Measurements from ENCODE around the gene MAP4K3. TPM values are rescaled to one million over a fixed set of nuclear protein-coding genes. Genes with fewer than 3 reads are reported as not detected.

MAP4K3 gene
- total RNA-seq, 1 experiment from 2014 or later: 48.4 TPM

GRCh38 chr2:39221459-39221858 is 215.6 kb downstream of the MAP4K3 start:
- DNase-seq: no peak
- Histone ChIP-seq H3K27me3 (ENCODE audit: control insufficient read depth, insufficient read depth, low read length) (no peaks in the 10 kb centered on the region), H3K4me3 (ENCODE audit: insufficient read depth, low read depth, low read length) (no peak overlapping the region), H3K36me3 (replicated peaks; ENCODE audit: control insufficient read depth, insufficient read depth, low read length) (no peaks in the 10 kb centered on the region)

- H3K27me3 ChIP-seq (ENCODE audit: control insufficient read depth, insufficient read depth, low read length): no peaks in the 10 kb centered on the region
- DNase-seq: no peak
- H3K36me3 ChIP-seq (replicated peaks; ENCODE audit: control insufficient read depth, insufficient read depth, low read length): no peaks in the 10 kb centered on the region
- no peak overlapping the region for H3K4me3 ChIP-seq (ENCODE audit: insufficient read depth, low read depth, low read length)
These were observed 216.9 kb downstream of the MAP4K3 start for GRCh38 chr2:39220136-39220535.

GRCh38 chr2:39218391-39218790 is 218.7 kb downstream of the MAP4K3 start:
- no peak for DNase-seq
- Histone ChIP-seq H3K36me3 (replicated peaks; ENCODE audit: control insufficient read depth, insufficient read depth, low read length) (no peaks in the 10 kb centered on the region), H3K4me3 (ENCODE audit: insufficient read depth, low read depth, low read length) (no peak overlapping the region), H3K27me3 (ENCODE audit: control insufficient read depth, insufficient read depth, low read length) (no peaks in the 10 kb centered on the region)

DNA sequence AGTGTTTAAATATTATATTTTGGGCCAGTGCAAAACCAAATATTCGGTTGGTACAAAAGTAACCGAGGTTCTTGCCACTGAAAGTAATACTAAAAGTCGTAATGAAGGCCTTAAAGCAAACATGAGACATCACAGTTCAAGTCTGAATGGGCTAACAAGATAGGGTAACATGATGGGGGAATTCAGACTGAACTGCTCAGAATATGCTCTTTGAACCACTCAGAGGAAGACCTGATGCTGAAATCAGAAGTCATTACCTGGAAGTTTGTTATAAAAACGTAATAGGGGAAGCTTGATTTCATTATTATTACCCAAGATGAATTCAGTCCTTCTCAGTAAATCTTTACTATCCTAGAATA is 219.9 kb downstream of the MAP4K3 start:
- Histone ChIP-seq H3K36me3 (replicated peaks; ENCODE audit: control insufficient read depth, insufficient read depth, low read length) (no peaks in the 10 kb centered on the region), H3K4me3 (ENCODE audit: insufficient read depth, low read depth, low read length) (no peak overlapping the region), H3K27me3 (ENCODE audit: control insufficient read depth, insufficient read depth, low read length) (no peaks in the 10 kb centered on the region)
- DNase-seq: no peak

GRCh38 chr2:39216346-39217191 is 220.5 kb downstream of the MAP4K3 start:
- Histone ChIP-seq H3K4me3 (ENCODE audit: insufficient read depth, low read depth, low read length) (no peak overlapping the region), H3K36me3 (replicated peaks; ENCODE audit: control insufficient read depth, insufficient read depth, low read length) (no peaks in the 10 kb centered on the region), H3K27me3 (ENCODE audit: control insufficient read depth, insufficient read depth, low read length) (no peaks in the 10 kb centered on the region)
- no peak for DNase-seq

GRCh38 chr2:39215545-39215944 is 221.5 kb downstream of the MAP4K3 start:
- DNase-seq: no peak
- Histone ChIP-seq H3K4me3 (ENCODE audit: insufficient read depth, low read depth, low read length) (no peak overlapping the region), H3K27me3 (ENCODE audit: control insufficient read depth, insufficient read depth, low read length) (no peaks in the 10 kb centered on the region), H3K36me3 (replicated peaks; ENCODE audit: control insufficient read depth, insufficient read depth, low read length) (no peaks in the 10 kb centered on the region)

GRCh38 chr2:39213015-39213414 is 224.1 kb downstream of the MAP4K3 start:
- Histone ChIP-seq H3K4me3 (ENCODE audit: insufficient read depth, low read depth, low read length) (no peak overlapping the region), H3K27me3 (ENCODE audit: control insufficient read depth, insufficient read depth, low read length) (no peaks in the 10 kb centered on the region), H3K36me3 (replicated peaks; ENCODE audit: control insufficient read depth, insufficient read depth, low read length) (no peaks in the 10 kb centered on the region)
- no peak for DNase-seq

DNA sequence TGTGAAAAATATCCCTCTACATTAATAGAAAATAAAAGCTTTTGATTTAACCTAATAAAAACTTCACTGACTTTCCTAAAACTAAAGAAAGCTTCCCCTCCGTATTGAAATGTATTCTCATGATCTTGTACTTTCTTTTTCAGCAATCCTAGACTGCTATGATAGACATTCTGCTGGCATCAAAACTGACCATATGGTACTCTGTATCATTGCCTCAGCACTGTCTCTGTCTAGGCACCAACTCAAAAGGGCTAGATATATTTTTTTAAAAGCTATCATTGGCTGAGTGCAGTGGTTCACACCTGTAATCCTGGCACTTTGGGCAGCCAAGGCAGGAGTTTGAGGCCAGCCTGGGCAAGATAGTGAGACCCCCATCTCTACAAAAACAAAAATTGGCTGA is 226.2 kb downstream of the MAP4K3 start:
- Histone ChIP-seq H3K4me3 (ENCODE audit: insufficient read depth, low read depth, low read length) (no peak overlapping the region), H3K27me3 (ENCODE audit: control insufficient read depth, insufficient read depth, low read length) (no peaks in the 10 kb centered on the region)
- DNase-seq: no peak

DNA sequence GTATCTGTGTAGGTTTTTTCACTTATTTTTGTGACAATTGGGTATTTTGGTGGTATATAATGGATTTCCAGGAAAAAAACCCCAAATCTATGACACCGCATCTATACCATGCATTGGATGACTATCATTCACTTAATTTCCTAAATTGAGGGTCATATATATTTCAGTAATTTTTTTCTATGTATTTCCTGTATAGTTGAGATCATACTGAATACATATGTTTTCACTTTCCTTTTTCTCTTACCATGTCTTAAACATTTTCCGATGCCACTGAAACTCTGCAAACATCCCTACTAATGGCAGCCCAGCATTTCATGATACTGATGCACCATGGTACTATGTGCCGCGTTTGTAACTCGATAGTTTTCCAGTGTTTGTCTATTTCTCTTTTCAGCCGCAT is 233.7 kb downstream of the MAP4K3 start:
- DNase-seq: no peak
- no peaks in the 10 kb centered on the region for H3K27me3 ChIP-seq (ENCODE audit: control insufficient read depth, insufficient read depth, low read length)
- no peak overlapping the region for H3K4me3 ChIP-seq (ENCODE audit: insufficient read depth, low read depth, low read length)
- H3K36me3 ChIP-seq (replicated peaks; ENCODE audit: control insufficient read depth, insufficient read depth, low read length): no peaks in the 10 kb centered on the region

More for the DNA sequence above, 226.2 kb downstream of the MAP4K3 start:
- no peaks in the 10 kb centered on the region for H3K36me3 ChIP-seq (replicated peaks; ENCODE audit: control insufficient read depth, insufficient read depth, low read length)

- Histone ChIP-seq H3K4me3 (ENCODE audit: insufficient read depth, low read depth, low read length) (no peak overlapping the region), H3K36me3 (replicated peaks; ENCODE audit: control insufficient read depth, insufficient read depth, low read length) (no peaks in the 10 kb centered on the region), H3K27me3 (ENCODE audit: control insufficient read depth, insufficient read depth, low read length) (no peaks in the 10 kb centered on the region)
- peak; percentile 44 for DNase-seq
These were observed 234.3 kb downstream of the MAP4K3 start for GRCh38 chr2:39202639-39203369.

Other genes with a start within 250 kb of the MAP4K3 start
- 0.41 TPM in 1 of 2 replicates, not detected in the other for gene CDKL4, start 193.3 kb downstream of the MAP4K3 start, total RNA-seq (2014; rRNA removed; shearing (Covaris generic))
- 7.1 and 8.1 TPM in 2 replicates for gene TMEM178A, start 228.6 kb upstream of the MAP4K3 start, total RNA-seq (2014; rRNA removed; shearing (Covaris generic))